ENCODE data around the gene ZNF12. TPM values are rescaled to one million over a fixed set of nuclear protein-coding genes. Genes with fewer than 3 reads are reported as not detected.

Gene ZNF12
- total RNA-seq, 4 donors from 2014 or later = 19.7 to 40.8 (median 23.8) TPM

GRCh38 chr7:6643915-6644625, 62.7 kb downstream of the ZNF12 start:
- H3K4me3 ChIP-seq (ENCODE audit: low read depth, poor library complexity, severe bottlenecking) = no peak overlapping the region
- no peak for DNase-seq (ENCODE audit: low spot score in 2 of 2)
- TF ChIP-seq POLR2A (IDR thresholded peaks at IDR 0.05) = no peak
- intact Hi-C loops (cut with DNase I; ENCODE audit: low total_unique reads) = no loop called here
- 91 to 92% methylated on average over 18 to 21 of the region's 21 CpGs for WGBS, 2 donors

DNA sequence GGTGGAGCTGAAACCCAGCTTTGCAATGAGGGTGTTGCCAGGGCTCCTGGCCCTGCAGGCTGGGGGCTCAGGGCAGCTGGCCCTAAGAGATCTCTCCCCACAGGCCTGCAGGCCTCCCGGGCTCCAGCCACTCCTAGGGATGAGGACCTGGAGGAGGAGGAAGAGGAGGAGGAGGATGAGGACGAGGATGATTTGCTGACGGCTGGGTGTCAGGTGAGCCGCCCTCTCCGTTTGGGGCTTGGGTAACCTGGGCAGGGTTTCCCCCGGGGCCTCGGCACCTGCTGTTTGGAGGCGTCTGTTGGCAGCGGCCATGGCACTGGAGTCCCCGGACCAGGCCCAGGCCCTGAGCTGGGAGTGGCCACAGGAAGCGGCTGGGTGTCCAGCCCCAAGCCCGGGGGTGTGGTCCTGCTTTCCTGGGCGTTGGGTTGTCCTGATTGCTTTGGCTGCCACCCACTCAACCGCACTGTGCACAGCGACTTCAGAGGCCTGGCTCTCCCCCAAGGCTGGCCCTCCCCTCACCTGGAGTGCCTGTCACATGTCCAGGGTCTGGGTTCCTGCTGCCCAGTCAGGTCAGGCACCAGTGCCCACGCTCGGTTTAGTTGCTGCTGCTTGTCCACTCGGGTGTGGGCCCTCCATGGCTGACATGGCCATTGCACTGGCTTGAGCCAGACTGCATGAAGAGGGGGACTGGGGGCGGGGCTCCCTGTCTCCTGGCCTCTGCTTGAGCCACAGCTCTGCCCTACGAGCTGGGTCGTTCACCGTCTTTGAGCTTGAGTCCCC, 63.7 kb downstream of the ZNF12 start:
- H3K4me3 ChIP-seq (ENCODE audit: low read depth, poor library complexity, severe bottlenecking) = no peak overlapping the region
- TF ChIP-seq POLR2A (IDR thresholded peaks at IDR 0.05) = no peak
- no peak for DNase-seq (ENCODE audit: low spot score in 2 of 2)
- intact Hi-C loops (cut with DNase I; ENCODE audit: low total_unique reads) = no loop called here
- 77 to 79% methylated on average over 18 to 22 of the region's 22 CpGs for WGBS, 2 donors

GRCh38 chr7:6642239-6642839, 64.4 kb downstream of the ZNF12 start:
- 89 to 94% methylated on average over 24 of the region's 24 CpGs for WGBS, 2 donors
- no peak for TF ChIP-seq CTCF (IDR thresholded peaks at IDR 0.05)
- no peak for TF ChIP-seq POLR2A (IDR thresholded peaks at IDR 0.05)
- no peak overlapping the region for H3K4me3 ChIP-seq (ENCODE audit: low read depth, poor library complexity, severe bottlenecking)
- intact Hi-C loops (cut with DNase I; ENCODE audit: low total_unique reads) = no loop called here
- DNase-seq (ENCODE audit: low spot score in 2 of 2) = no peak

GRCh38 chr7:6641305-6642035, 65.3 kb downstream of the ZNF12 start:
- TF ChIP-seq POLR2A (IDR thresholded peaks at IDR 0.05) = no peak
- TF ChIP-seq CTCF (IDR thresholded peaks at IDR 0.05) = no peak
- 87 to 88% methylated on average over 10 to 15 of the region's 15 CpGs for WGBS, 2 donors
- no peak overlapping the region for H3K4me3 ChIP-seq (ENCODE audit: low read depth, poor library complexity, severe bottlenecking)
- DNase-seq (ENCODE audit: low spot score in 2 of 2) = no peak
- intact Hi-C loops (cut with DNase I; ENCODE audit: low total_unique reads) = loop anchor here (2.0 kb wide), 1 partner anchor 53 kb away; no protein-coding TSS in a partner anchor

GRCh38 chr7:6640246-6640721, 66.5 kb downstream of the ZNF12 start:
- WGBS, 2 donors = 62 to 66% methylated on average over 11 of the region's 11 CpGs
- TF ChIP-seq POLR2A (IDR thresholded peaks at IDR 0.05) = no peak
- no peak for TF ChIP-seq CTCF (IDR thresholded peaks at IDR 0.05)
- no peak overlapping the region for H3K4me3 ChIP-seq (ENCODE audit: low read depth, poor library complexity, severe bottlenecking)
- DNase-seq (ENCODE audit: low spot score in 2 of 2) = no peak
- intact Hi-C loops (cut with DNase I; ENCODE audit: low total_unique reads) = loop anchor here (2.0 kb wide), 1 partner anchor 51 kb away; no protein-coding TSS in a partner anchor

DNA sequence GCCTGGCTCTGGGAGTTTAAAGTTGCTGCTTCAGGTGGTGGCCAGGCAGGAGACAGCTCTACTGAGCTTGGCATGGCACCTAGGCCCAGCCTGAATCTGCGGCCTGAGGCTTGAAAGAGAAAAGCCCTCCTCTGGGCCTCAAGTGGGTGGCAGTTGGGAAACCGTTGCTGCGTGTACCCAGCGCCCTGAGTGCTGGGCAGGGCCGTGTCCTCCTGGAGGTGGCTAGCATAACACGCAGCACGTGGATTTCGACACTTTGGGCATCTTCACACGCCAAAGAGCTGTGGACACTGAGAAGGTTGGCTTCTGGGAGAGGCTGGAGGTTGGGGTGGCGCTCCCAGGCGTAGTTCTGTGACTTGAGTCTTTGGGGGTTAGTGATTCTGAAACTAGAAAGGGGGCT, 67.1 kb downstream of the ZNF12 start:
- no peak for TF ChIP-seq POLR2A (IDR thresholded peaks at IDR 0.05)
- TF ChIP-seq CTCF (IDR thresholded peaks at IDR 0.05) = no peak
- no peak for DNase-seq (ENCODE audit: low spot score in 2 of 2)
- no peak overlapping the region for H3K4me3 ChIP-seq (ENCODE audit: low read depth, poor library complexity, severe bottlenecking)
- intact Hi-C loops (cut with DNase I; ENCODE audit: low total_unique reads) = loop anchor here (2.0 kb wide), 1 partner anchor 51 kb away; no protein-coding TSS in a partner anchor
- 86 to 94% methylated on average over 10 to 11 of the region's 11 CpGs for WGBS, 2 donors

Measured in lower leg skin (tissue), 4 donors.